HCT116 (cell line): ENCODE data around the gene PIM3.

Experiments used
- ELF1 ChIP-seq: IDR thresholded peaks from 2 replicates; pipeline ENCODE4 v1.6.1; 2012; ENCODE audit warnings: low read depth, borderline replicate concordance
- EZH2phosphoT487 ChIP-seq: fragments of 200-600 bp; IDR thresholded peaks from 2 replicates; pipeline ENCODE4 v1.6.1; 2018; ENCODE audit warnings: antibody characterized with exemption, borderline replicate concordance
- FOSL1 ChIP-seq: IDR thresholded peaks from 2 replicates; pipeline ENCODE4 v1.6.1; 2012; ENCODE audit warnings: low read depth
- POLR2A ChIP-seq: IDR thresholded peaks from 2 replicates; pipeline ENCODE4 v1.7.0; 2011; ENCODE audit warnings: borderline replicate concordance; ENCODE audit not compliant: insufficient read depth, insufficient read length; ENCODE audit errors: extremely low read depth
- POLR2AphosphoS5 ChIP-seq: IDR thresholded peaks from 2 replicates; pipeline ENCODE4 v1.6.1; 2011; ENCODE audit warnings: mild to moderate bottlenecking, low read depth, low read length, moderate library complexity
- RAD21 ChIP-seq: IDR thresholded peaks from 2 replicates; pipeline ENCODE4 v1.6.1; 2012; ENCODE audit warnings: low read depth, mild to moderate bottlenecking
- ZBTB33 ChIP-seq: IDR thresholded peaks from 2 replicates; pipeline ENCODE4 v1.6.1; 2011; ENCODE audit warnings: mild to moderate bottlenecking, low read length, moderate library complexity; ENCODE audit not compliant: insufficient replicate concordance; ENCODE audit errors: extremely low read depth
- TF ChIP-seq, protein P1 (sequence below), 3 experiments: fragments of 200-600 bp in 1 of 3; sonication (generic) in 1 of 3; IDR thresholded peaks in 2 of 3; conservative IDR thresholded peaks in 1 of 3; 2 replicates each; pipeline ENCODE4 v1.5.1; 2012 to 2017; ENCODE audit warnings: low read depth in 2 of 3, low read length in 2 of 3, antibody characterized with exemption in 1 of 3, borderline replicate concordance in 1 of 3, control low read depth in 1 of 3, mild to moderate bottlenecking in 1 of 3, mixed read lengths in 1 of 3, mixed run types in 1 of 3, moderate library complexity in 1 of 3; ENCODE audit not compliant: insufficient read depth in 1 of 3
- TF ChIP-seq, protein P2 (sequence below): IDR thresholded peaks from 2 replicates; pipeline ENCODE4 v1.6.1; 2012; ENCODE audit warnings: low read depth
- TF ChIP-seq, protein P3 (sequence below): IDR thresholded peaks from 2 replicates; pipeline ENCODE4 v1.6.1; 2012

DNA sequence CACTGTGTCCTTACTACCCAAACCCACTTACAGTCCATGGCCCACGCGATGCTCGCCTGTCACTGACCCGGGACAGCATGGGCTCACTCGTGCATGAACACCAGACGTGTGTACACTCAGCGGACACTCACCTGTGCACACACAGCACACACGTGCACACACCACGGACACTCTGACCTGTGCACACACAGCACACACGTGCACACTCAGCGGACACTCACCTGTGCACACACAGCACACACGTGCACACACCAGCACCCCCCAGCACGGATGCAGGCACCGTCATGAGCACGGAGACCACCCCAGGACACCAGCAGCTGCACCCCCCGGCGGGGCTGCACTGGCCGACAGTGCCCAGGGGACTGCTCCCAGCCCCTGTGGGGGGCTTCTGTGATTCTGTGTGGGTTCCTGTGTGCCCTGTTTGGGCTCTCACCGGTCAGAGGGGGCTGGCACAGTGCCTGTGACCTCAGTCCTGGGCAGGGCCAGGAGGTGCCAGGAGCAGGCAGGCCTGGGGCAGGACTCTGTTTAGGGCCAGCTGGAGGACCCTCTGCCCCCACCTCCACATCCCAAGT lies 21.9 kb upstream of the PIM3 start:
- TF ChIP-seq ELF1 (no peak), POLR2AphosphoS5 (no peak), FOSL1 (no peak), POLR2A (no peak), EZH2phosphoT487 (no peak), RAD21 (no peak), ZBTB33 (no peak)
- TF ChIP-seq, protein P1, sequence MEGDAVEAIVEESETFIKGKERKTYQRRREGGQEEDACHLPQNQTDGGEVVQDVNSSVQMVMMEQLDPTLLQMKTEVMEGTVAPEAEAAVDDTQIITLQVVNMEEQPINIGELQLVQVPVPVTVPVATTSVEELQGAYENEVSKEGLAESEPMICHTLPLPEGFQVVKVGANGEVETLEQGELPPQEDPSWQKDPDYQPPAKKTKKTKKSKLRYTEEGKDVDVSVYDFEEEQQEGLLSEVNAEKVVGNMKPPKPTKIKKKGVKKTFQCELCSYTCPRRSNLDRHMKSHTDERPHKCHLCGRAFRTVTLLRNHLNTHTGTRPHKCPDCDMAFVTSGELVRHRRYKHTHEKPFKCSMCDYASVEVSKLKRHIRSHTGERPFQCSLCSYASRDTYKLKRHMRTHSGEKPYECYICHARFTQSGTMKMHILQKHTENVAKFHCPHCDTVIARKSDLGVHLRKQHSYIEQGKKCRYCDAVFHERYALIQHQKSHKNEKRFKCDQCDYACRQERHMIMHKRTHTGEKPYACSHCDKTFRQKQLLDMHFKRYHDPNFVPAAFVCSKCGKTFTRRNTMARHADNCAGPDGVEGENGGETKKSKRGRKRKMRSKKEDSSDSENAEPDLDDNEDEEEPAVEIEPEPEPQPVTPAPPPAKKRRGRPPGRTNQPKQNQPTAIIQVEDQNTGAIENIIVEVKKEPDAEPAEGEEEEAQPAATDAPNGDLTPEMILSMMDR (IDR thresholded peaks at IDR 0.05 in 2 of 3, conservative IDR thresholded peaks at IDR 0.05 in 1 of 3; ENCODE audit: borderline replicate concordance in 1 of 3, insufficient read depth in 1 of 3, low read depth in 2 of 3, low read length in 2 of 3) = no peak
- TF ChIP-seq, protein P2, sequence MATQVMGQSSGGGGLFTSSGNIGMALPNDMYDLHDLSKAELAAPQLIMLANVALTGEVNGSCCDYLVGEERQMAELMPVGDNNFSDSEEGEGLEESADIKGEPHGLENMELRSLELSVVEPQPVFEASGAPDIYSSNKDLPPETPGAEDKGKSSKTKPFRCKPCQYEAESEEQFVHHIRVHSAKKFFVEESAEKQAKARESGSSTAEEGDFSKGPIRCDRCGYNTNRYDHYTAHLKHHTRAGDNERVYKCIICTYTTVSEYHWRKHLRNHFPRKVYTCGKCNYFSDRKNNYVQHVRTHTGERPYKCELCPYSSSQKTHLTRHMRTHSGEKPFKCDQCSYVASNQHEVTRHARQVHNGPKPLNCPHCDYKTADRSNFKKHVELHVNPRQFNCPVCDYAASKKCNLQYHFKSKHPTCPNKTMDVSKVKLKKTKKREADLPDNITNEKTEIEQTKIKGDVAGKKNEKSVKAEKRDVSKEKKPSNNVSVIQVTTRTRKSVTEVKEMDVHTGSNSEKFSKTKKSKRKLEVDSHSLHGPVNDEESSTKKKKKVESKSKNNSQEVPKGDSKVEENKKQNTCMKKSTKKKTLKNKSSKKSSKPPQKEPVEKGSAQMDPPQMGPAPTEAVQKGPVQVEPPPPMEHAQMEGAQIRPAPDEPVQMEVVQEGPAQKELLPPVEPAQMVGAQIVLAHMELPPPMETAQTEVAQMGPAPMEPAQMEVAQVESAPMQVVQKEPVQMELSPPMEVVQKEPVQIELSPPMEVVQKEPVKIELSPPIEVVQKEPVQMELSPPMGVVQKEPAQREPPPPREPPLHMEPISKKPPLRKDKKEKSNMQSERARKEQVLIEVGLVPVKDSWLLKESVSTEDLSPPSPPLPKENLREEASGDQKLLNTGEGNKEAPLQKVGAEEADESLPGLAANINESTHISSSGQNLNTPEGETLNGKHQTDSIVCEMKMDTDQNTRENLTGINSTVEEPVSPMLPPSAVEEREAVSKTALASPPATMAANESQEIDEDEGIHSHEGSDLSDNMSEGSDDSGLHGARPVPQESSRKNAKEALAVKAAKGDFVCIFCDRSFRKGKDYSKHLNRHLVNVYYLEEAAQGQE = no peak
- TF ChIP-seq, protein P3, sequence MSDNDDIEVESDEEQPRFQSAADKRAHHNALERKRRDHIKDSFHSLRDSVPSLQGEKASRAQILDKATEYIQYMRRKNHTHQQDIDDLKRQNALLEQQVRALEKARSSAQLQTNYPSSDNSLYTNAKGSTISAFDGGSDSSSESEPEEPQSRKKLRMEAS = no peak
